Activated naive CD8-positive, alpha-beta T cell treated with anti-CD3 and anti-CD28 coated beads, Interleukin-2, amount 50 U/mL, for 24 hours (primary cell): ENCODE measurements around the gene CDC14B.
A peak's percentile ranks its signal among the peaks of the same experiment; 100 is the strongest.

ENCODE experiments used
- ATAC-seq: fragments of 150-1000 bp; cut with Tn5 transposase; one replicate; pipeline ENCODE4 v1.10.0; 2021
- DNase-seq: peaks from one replicate; pipeline ENCODE4 v3.0.0; 2021
- H3K27ac Mint-ChIP-seq: one replicate; pipeline ENCODE4 v1.8.0; 2021; ENCODE audit warnings: mild to moderate bottlenecking, mixed read lengths
- H3K27me3 Mint-ChIP-seq: one replicate; pipeline ENCODE4 v1.8.0; 2021; ENCODE audit warnings: mixed read lengths
- H3K36me3 Mint-ChIP-seq: one replicate; pipeline ENCODE4 v1.8.0; 2021; ENCODE audit warnings: low read depth, mixed read lengths
- H3K4me1 Mint-ChIP-seq: one replicate; pipeline ENCODE4 v1.8.0; 2021; ENCODE audit warnings: mixed read lengths
- H3K4me3 Mint-ChIP-seq: one replicate; pipeline ENCODE4 v1.8.0; 2021; ENCODE audit warnings: mild to moderate bottlenecking, moderate library complexity, mixed read lengths
- H3K9me3 Mint-ChIP-seq: one replicate; pipeline ENCODE4 v1.8.0; 2021; ENCODE audit warnings: mixed read lengths

CDC14B gene

DNA sequence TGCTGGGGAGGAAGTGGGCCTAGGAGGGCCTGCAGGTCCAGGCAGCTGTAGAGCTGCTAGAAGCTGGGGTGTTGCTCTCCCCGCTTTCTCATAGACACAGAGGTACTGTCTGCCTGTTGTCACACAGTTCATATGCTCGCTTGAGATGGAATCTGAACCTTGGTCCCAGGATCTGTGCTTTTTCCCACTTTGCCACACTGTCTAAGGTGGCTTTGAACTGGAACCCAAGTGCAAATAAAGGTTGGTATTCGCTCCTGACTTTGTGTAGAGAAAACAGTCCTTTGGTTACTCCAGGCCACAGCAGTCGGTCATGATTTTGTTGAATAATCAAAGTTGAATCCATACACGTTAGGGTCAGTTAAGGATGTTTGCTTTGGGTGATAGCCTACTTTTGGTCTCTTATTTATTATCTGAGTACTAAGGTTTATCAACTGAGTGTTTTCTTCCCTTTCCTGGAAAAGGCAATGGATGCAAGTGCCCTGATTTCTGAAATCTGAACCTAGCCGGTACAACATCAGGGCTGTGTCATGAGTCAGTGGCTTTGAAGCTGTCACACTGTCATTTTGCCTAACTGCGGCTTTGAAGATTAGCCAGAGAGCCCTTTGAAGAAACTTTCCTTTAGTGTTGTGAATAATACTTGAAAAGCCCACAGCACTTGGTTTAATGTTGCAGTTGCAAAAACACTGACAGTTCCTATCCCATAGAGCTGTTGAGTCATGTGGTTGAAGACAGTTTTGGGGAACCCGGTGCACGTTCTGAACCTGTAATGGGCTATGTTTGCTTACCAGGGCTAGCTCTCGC lies 128.4 kb downstream of the CDC14B start:
- H3K27me3 Mint-ChIP-seq, result no peaks in the 10 kb centered on the region
- no peak for DNase-seq
- H3K4me1 Mint-ChIP-seq, result peaks cover 11% of the 10 kb centered on the region
- H3K36me3 Mint-ChIP-seq, result peaks cover 19% of the 10 kb centered on the region
- peak; percentile 84 for ATAC-seq
- peak overlapping the region; percentile 87 for H3K27ac Mint-ChIP-seq
- H3K9me3 Mint-ChIP-seq, result no peaks in the 10 kb centered on the region
- peak overlapping the region; percentile 48 for H3K4me3 Mint-ChIP-seq

DNA sequence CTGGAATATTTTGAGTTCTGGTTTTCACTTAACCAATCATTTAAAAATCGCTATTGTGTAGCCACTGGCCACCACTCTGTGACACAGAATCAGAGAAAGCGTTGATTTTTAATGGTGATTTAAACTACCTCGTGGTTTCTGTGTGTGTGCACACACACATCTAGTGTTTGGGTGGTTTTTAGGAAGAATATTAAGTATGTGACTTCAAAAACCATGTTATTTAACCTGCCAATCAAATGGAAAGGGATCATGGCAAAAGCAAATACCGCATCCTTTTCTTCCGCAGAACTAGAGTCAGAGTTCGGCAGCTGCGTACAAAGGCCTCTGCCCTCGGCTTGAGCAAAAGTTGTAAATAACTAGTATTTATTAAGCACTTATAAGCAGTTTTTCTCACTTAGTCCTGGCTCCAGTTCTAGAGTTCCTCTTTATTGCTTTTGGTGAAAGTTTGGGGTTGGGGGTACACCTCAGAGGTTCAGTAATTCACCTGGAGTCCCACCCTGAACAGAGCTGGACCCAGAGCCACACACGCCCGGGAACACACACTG lies 129.0 kb downstream of the CDC14B start:
- Mint-ChIP-seq H3K27ac (no peak overlapping the region), H3K36me3 (peaks cover 22% of the 10 kb centered on the region), H3K4me3 (no peak overlapping the region), H3K27me3 (no peaks in the 10 kb centered on the region), H3K9me3 (no peaks in the 10 kb centered on the region), H3K4me1 (peaks cover 11% of the 10 kb centered on the region)
- ATAC-seq, result no peak
- DNase-seq, result no peak

DNA sequence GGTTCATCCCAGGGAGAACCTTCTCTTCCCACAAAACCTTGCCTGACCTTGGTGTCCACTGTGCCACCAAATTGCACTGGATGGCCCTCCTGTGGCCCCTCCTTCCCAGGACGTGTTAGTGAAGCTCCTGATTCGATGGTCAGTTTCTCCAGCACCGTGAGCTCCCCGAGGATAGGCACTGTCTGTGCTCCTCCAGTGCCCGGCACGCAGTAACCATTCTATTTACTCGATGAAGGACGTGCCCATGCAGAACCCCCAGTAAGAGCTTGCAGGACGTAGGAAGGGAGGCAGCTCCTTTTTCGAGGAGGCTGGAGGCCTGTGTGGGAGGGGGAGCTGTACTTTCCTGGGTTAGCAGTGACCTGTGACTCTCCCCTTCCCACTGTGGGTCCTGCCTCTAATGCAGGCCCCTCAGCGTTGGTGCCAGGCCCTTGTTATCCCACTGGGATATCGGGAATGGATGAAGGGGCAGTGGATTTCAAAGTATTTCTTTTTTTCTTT lies 130.1 kb downstream of the CDC14B start:
- no peaks in the 10 kb centered on the region for H3K27me3 Mint-ChIP-seq
- no peak overlapping the region for H3K27ac Mint-ChIP-seq
- no peaks in the 10 kb centered on the region for H3K9me3 Mint-ChIP-seq
- ATAC-seq, result no peak
- H3K4me3 Mint-ChIP-seq, result no peak overlapping the region
- no peak for DNase-seq
- H3K4me1 Mint-ChIP-seq, result peaks cover 18% of the 10 kb centered on the region
- H3K36me3 Mint-ChIP-seq, result peaks cover 28% of the 10 kb centered on the region

DNA sequence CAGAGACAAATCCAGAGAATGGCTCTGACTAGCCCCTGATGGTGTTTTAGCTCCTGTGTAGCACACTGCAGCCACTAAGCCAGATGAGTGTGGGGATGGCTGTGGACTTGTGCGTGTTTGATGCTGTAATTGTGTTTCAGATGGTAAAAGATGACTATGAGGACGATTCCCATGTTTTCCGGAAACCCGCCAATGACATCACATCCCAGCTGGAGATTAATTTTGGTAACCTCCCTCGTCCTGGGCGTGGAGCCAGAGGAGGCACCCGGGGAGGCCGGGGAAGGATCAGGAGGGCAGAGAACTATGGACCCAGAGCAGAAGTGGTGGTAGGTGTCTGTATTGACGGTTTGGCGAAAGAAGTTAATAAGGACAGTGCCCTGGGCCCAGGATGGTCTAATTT lies 131.7 kb downstream of the CDC14B start:
- Mint-ChIP-seq H3K27ac (no peak overlapping the region), H3K4me3 (no peak overlapping the region), H3K27me3 (no peaks in the 10 kb centered on the region)

DNA sequence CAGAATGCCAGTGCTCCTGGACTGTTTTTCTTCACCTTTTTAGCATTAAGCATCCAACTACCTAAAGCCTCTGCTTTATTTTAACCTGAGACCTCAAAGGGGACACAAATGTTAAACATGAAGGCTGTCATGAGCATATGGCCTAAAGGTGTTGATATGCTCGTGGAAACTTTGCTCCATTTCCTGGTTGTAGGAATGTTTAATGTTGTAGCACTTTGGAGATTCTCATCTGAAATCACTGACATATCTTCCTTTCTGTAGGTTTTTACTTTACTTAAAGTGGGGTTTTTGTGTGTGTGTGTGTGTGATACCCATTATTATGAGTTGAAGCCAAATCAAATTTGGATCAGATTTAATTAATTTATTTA lies 132.6 kb downstream of the CDC14B start:
- peaks cover 38% of the 10 kb centered on the region for H3K36me3 Mint-ChIP-seq
- no peaks in the 10 kb centered on the region for H3K9me3 Mint-ChIP-seq
- ATAC-seq, result no peak
- no peak overlapping the region for H3K27ac Mint-ChIP-seq
- H3K4me3 Mint-ChIP-seq, result no peak overlapping the region
- H3K27me3 Mint-ChIP-seq, result no peaks in the 10 kb centered on the region
- DNase-seq, result no peak
- H3K4me1 Mint-ChIP-seq, result peaks cover 26% of the 10 kb centered on the region

More for the DNA sequence above, 131.7 kb downstream of the CDC14B start:
- H3K36me3 Mint-ChIP-seq, result peaks cover 31% of the 10 kb centered on the region
- DNase-seq (no peak), ATAC-seq (no peak)
- no peaks in the 10 kb centered on the region for H3K9me3 Mint-ChIP-seq
- peaks cover 26% of the 10 kb centered on the region for H3K4me1 Mint-ChIP-seq

DNA sequence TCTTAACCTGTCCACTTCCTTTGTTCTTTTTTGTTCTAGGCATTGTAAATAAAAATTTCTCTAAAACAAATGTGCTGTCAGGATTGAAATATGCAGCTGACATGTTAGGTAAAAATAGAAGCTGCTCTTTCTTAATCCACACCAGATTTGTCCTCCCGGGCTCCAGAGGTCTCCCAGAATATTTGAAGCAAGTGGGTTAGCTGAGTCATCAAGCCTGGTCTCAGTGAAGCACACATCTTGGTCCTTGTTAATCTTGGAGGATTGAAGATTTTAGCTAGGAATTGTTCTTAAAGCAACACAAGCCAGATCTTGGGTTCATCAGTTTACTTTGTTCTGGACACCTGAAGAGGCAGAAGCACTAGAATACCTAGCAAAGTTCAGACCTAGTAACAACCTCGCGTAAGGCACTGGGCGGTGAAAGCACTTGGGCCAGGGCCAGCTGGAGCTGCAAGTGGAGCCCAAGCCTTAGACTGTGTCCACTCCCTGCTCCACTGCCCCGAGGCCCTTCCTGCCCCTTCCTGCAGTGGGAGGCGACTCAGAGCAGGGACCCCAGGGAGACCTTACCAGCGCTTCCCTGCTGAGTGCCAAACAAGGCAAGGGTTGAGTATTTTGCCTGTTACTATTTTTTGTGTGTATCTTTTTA lies 133.1 kb downstream of the CDC14B start:
- H3K36me3 Mint-ChIP-seq, result peaks cover 35% of the 10 kb centered on the region
- DNase-seq, result no peak

DNA sequence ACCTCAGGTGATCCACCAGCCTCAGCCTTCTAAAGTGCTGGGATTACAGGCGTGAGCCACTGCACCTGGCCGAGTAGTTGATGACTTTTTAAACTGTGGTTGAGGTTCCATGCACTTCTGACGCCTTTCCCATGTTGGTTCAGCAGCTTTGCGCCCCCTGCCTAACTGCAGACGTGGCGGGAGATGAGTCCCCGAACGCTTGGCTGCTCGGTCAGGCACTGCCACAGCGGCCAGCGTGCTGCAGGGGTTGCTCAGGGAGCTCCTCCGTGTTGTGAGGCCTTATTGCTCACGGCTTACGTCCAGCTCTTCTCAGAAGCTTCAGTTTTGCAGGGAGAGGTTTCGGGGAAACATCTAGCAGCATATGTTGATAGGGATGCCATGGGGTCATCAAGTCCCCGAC lies 134.4 kb downstream of the CDC14B start:
- no peaks in the 10 kb centered on the region for H3K27me3 Mint-ChIP-seq
- H3K4me3 Mint-ChIP-seq, result no peak overlapping the region
- H3K9me3 Mint-ChIP-seq, result no peaks in the 10 kb centered on the region
- DNase-seq (no peak), ATAC-seq (no peak)
- peaks cover 15% of the 10 kb centered on the region for H3K4me1 Mint-ChIP-seq
- H3K36me3 Mint-ChIP-seq, result peaks cover 34% of the 10 kb centered on the region
- no peak overlapping the region for H3K27ac Mint-ChIP-seq

More for the DNA sequence above, 133.1 kb downstream of the CDC14B start:
- H3K4me3 Mint-ChIP-seq, result no peak overlapping the region
- H3K27me3 Mint-ChIP-seq, result no peaks in the 10 kb centered on the region
- H3K27ac Mint-ChIP-seq, result no peak overlapping the region
- peaks cover 21% of the 10 kb centered on the region for H3K4me1 Mint-ChIP-seq
- no peak for ATAC-seq
- H3K9me3 Mint-ChIP-seq, result no peaks in the 10 kb centered on the region

DNA sequence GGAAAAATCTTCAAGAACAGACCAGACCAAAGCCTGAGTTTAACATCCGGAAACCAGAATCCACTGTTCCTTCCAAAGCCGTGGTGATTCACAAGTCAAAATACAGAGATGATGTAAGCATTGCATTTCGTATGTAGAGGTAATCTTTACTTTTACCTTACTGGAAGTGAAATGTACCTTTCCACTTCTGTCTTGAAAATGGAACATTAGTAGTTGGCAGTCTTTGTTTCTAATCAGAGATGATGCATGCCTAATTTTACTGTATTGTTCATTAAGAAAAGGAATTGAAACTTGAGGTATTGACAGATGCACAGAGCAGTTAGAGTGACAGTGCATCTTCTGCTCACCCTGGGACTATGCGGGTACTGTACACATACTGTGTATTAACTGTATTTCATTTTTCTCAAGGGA lies 135.1 kb downstream of the CDC14B start:
- peak; percentile 74 for ATAC-seq
- no peak for DNase-seq
- H3K27me3 Mint-ChIP-seq, result no peaks in the 10 kb centered on the region
- peaks cover 18% of the 10 kb centered on the region for H3K4me1 Mint-ChIP-seq
- H3K4me3 Mint-ChIP-seq, result no peak overlapping the region
- no peaks in the 10 kb centered on the region for H3K9me3 Mint-ChIP-seq
- peaks cover 30% of the 10 kb centered on the region for H3K36me3 Mint-ChIP-seq
- H3K27ac Mint-ChIP-seq, result no peak overlapping the region

DNA sequence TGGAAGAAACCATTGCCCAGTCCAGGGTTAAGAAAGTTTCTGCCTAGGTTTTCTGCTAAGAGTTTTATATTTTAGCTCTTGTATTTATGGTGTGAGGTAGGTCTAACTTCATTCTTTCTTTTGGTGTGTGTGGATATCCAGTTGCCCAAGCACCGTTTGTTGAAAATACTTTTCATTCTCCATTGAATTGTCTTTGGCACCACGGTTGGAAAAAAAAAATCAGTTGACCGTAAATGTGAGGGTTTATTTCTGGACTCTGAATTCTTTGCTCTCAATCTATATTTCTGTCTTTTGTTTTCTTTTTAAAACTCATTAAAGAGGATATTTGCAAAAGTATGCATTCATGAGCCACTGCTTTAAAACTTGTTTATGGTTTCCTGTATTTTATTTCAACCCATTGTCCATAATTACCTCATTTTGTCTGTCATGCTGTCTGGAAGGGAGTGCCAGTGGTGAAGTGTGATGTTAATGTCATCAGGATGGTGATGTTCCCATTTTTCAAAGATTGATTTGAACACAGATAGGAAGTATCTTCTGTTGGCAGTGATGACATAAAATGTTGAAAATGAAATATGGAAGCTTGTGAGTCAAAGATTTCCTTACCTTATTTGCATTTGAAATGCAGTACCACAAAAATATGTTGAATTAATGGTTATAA lies 135.8 kb downstream of the CDC14B start:
- no peak for ATAC-seq
- no peak overlapping the region for H3K27ac Mint-ChIP-seq
- no peak for DNase-seq
- no peak overlapping the region for H3K4me3 Mint-ChIP-seq
- H3K36me3 Mint-ChIP-seq, result peaks cover 27% of the 10 kb centered on the region
- H3K9me3 Mint-ChIP-seq, result no peaks in the 10 kb centered on the region
- peaks cover 23% of the 10 kb centered on the region for H3K4me1 Mint-ChIP-seq
- H3K27me3 Mint-ChIP-seq, result no peaks in the 10 kb centered on the region

DNA sequence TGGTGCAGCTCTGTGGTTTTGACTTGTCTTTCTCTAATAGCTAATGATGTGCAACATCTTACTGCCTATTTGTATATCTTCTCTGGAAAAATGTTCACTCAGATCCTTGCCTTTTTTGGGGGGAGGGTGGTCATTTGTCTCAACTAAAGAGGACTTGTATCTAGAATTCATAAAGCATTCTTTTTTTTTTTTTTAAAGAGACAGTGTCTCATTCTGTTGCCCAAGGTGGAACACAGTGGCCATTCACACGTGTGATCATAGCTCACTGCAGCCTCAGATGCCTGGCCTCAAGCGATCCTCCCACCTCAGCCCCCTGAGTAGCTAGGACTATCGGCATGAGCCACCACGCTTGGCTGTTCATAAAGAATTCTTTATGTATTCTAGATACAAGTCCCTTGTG lies 136.4 kb downstream of the CDC14B start:
- Mint-ChIP-seq H3K4me3 (no peak overlapping the region), H3K9me3 (no peaks in the 10 kb centered on the region), H3K4me1 (peaks cover 29% of the 10 kb centered on the region), H3K36me3 (peaks cover 27% of the 10 kb centered on the region), H3K27me3 (no peaks in the 10 kb centered on the region), H3K27ac (no peak overlapping the region)
- ATAC-seq (no peak), DNase-seq (no peak)

DNA sequence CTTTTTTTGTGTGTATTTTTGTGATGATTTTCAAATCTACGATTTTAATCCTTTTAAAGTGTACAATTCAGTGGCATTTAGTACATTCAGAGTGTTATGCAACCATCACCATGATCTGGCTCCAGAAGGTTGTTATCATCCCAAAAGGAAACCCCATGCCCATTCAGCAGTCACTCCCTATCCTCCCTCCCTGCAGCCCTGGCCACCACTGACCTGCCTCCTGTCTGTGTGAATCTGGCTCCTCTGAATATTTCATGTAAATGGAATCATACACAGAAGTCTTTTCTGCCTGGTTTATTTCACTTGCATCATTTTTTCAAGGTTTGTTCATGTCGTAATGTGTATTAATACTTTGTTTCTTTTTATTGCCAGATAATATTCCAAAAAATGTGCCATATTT lies 137.2 kb downstream of the CDC14B start:
- DNase-seq (no peak), ATAC-seq (no peak)
- H3K36me3 Mint-ChIP-seq, result peaks cover 24% of the 10 kb centered on the region
- H3K9me3 Mint-ChIP-seq, result no peaks in the 10 kb centered on the region
- no peak overlapping the region for H3K27ac Mint-ChIP-seq
- H3K27me3 Mint-ChIP-seq, result no peaks in the 10 kb centered on the region
- H3K4me3 Mint-ChIP-seq, result no peak overlapping the region
- peaks cover 29% of the 10 kb centered on the region for H3K4me1 Mint-ChIP-seq

DNA sequence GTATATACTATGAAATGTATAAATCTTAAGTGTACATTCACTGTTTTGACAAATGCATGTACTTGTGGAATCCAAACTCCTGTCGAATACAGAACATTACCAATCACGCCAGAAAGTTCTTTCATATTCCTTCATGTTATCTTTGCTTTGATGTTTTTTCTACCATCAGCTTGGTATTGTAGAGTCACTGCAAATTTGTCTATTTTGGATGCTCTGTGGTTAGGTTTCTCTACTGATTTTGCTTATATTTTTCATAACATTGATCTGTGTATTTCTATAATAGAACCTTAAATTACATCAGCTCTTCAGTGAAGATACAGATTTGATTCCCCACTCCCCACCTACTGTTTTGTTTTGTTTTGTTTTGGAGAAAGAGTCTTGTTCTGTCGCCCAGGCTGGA lies 138.9 kb downstream of the CDC14B start:
- H3K4me3 Mint-ChIP-seq, result no peak overlapping the region
- H3K4me1 Mint-ChIP-seq, result peaks cover 32% of the 10 kb centered on the region
- no peaks in the 10 kb centered on the region for H3K27me3 Mint-ChIP-seq
- DNase-seq (no peak), ATAC-seq (no peak)
- peaks cover 21% of the 10 kb centered on the region for H3K36me3 Mint-ChIP-seq
- no peaks in the 10 kb centered on the region for H3K9me3 Mint-ChIP-seq
- H3K27ac Mint-ChIP-seq, result no peak overlapping the region

DNA sequence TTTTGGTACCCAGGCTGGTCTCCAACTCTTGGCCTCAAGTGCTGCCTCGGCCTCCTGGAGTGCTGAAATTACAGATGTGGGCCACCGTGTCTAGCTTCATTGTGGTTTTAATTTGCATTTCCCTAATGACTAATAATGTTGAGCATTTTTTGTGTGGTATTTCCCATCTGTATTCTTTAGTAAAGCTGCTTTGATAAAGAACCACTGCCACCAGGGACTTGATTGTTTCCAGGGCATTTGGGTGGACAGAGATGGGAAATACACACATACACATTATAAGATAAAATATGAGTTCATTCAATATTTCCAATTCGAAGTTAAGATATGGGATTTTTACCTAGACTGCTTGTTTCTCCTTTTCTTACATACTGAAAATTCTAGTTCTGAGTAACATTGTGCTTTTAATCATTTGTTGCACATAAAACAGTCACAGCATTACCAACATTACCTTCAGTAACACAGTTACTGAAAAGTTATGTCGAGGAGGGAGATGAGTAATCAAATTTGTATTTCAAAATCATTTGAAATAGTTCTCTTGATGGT lies 140.7 kb downstream of the CDC14B start:
- H3K4me1 Mint-ChIP-seq, result peaks cover 18% of the 10 kb centered on the region
- H3K4me3 Mint-ChIP-seq, result no peak overlapping the region
- no peaks in the 10 kb centered on the region for H3K9me3 Mint-ChIP-seq
- peaks cover 13% of the 10 kb centered on the region for H3K36me3 Mint-ChIP-seq
- H3K27me3 Mint-ChIP-seq, result no peaks in the 10 kb centered on the region
- H3K27ac Mint-ChIP-seq, result peak overlapping the region; percentile 81
- ATAC-seq, result peak; percentile 61
- peak; percentile 13 for DNase-seq

DNA sequence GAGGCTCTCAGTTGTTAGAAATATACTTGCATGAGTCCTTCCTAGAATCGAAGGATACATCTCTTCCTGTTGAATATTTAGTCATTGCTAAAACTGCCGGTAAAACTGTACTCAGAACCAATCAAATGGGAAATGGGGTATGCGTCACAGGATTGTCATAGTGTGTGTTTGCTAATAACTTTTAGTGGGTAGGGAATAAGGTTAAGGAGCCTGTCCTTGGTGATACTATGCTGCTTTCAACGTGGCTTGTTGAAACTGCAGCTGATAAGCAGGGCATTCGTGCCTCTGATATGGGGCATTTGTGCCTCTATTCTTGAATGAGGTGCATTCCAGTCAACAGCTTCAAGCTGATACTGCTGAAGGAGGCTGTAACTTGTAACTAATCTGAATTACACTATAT lies 143.1 kb downstream of the CDC14B start:
- ATAC-seq (peak; percentile 44), DNase-seq (no peak)
- Mint-ChIP-seq H3K4me3 (no peak overlapping the region), H3K27me3 (no peaks in the 10 kb centered on the region), H3K9me3 (no peaks in the 10 kb centered on the region), H3K4me1 (peaks cover 17% of the 10 kb centered on the region), H3K27ac (no peak overlapping the region), H3K36me3 (peaks cover 4% of the 10 kb centered on the region)
